NK-92 treated with Interleukin-12 subunit alpha and Interleukin-12 subunit beta, amount 100 ng/mL, for 24 hours (cell line): ENCODE results near the gene ATP6V1G2.

Source experiments
- DNase-seq: peaks from one replicate; lab custom pipeline; 2025; lab: John Stamatoyannopoulos, UW

ATP6V1G2 gene

DNA sequence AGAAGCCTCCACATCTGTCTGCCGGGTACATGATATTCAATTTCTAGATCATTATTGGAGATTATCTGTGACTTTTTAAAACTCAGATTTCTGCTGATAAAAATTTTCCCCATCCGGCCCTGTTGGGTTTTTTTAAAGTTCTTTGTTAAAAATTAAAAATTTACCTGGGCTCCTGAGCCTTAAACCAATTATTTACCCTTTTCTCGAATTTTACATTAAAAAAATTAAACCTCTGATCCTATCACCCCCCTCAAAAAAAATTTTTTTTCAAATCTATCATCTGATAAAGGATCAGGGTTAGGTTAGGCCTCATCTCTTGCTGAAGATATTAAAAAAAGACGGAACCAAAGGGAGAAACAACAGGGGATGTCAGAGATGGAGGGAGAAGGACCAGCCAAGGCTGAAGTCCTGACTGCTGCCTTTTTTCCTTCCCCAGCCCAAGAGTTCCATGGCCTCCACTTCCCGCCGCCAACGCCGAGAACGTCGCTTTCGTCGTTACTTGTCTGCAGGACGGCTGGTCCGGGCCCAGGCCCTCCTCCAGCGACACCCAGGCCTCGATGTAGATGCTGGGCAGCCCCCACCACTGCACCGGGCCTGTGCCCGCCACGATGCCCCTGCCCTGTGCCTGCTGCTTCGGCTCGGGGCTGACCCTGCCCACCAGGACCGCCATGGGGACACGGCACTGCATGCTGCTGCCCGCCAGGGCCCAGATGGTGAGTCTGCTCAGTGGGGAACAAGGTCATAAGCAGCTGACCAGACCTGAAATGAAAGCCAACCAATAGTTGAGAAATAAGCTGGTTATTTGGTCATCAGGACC lies 1.5 kb upstream of the ATP6V1G2 start:
- DNase-seq = no peak

DNA sequence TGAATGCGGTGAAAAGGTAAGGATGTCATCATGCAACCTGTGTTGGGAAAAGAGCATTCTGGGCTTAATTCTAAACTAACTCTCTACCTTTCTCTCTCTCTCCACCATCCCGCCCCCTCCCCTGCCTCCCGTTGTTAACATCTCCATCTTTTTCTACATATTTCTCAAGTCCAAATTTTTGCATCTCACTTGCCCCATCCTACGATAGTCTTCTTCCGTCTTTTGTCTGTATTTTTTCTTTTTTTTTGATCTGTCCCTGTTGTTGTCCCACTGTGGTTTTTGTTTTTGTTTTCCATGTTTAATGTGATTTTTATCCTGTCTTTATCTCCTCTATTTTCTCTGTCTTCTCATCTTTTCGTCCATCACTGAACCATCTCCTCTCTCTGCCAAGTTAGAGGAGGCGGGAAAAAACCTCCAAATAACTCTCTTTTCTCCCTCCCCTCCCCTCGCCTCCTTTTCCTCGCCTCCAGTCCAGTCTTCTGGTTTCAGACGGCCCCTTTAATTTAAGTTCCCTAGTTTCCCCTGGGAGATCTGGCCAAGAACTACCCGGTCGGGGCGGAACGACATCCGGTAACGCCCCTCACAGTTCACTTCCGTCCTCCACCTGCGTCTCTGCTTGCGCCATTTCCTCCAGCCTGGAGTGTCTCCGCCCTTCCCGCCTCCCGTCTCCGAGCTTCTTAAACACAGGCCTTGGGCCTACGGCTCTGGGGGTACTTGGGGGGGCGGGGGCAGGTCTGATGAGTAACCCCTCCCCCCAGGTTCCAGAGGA lies 734 bp upstream of the ATP6V1G2 start, which contains the start of gene NFKBIL1:
Gene NFKBIL1 (plus strand): TSS at position 651 of the 769 bp plus-strand sequence. CDS start 87 bp downstream, at position 738.
- peak; percentile 96 for DNase-seq

DNA sequence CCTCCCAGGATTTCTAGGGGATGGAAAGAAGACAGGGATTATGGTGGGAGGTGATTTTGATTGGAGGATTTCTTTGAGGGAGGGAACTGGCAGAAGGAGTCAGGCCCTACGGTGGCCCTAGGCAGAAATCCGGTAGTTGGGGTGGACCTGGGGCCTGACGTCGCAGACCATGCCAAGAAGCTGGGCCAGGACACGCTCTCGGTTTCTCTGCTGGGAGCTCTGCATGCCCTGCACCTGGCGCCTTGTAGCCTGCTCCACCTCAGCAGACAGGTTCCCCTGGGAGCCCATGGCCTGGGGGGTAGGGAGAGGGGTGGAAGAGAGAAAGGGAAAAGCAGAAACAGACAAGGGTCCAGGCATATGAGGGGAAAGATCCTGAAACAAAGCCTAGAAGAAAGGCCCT lies 1.1 kb downstream of the ATP6V1G2 start:
- DNase-seq = no peak

DNA sequence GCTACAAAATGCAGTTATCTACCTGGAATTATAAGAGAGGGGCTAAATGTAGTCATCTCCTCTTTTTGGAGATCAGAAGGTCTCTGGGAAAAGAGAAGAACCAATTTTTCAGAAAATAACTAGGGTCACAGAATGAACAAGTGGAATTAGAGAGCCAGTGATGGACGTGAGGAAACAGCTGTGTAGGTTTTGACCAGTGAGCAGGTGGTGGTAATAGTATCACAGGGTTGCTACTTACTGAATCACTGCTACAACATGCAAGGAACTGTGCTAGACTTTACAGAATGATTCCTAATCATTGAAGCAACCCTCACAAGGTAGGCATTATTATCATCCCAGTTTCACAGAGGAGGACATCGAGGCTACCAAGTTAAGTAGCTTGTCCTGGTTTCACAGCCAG lies 1.7 kb downstream of the ATP6V1G2 start:
- DNase-seq = no peak

DNA sequence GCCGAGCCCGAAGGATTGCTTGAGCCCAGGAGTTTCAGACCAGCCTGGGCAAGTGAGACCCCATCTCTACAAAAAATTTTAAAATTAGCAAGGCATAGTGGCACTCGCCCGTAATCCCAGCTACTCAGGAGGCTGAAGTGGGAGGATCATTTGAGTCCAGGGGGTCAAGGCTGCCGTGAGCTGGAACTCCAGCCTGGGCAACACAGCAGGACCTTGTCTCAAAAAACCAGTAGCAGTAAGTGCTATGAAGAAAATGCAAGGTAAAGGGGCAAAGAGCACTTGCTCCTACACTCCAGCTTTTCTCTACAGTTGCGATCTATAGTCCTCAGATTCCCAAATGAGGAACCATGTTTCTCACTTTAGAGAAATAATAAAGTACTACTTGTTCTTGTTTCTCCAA lies 2.8 kb downstream of the ATP6V1G2 start:
- DNase-seq = no peak

DNA sequence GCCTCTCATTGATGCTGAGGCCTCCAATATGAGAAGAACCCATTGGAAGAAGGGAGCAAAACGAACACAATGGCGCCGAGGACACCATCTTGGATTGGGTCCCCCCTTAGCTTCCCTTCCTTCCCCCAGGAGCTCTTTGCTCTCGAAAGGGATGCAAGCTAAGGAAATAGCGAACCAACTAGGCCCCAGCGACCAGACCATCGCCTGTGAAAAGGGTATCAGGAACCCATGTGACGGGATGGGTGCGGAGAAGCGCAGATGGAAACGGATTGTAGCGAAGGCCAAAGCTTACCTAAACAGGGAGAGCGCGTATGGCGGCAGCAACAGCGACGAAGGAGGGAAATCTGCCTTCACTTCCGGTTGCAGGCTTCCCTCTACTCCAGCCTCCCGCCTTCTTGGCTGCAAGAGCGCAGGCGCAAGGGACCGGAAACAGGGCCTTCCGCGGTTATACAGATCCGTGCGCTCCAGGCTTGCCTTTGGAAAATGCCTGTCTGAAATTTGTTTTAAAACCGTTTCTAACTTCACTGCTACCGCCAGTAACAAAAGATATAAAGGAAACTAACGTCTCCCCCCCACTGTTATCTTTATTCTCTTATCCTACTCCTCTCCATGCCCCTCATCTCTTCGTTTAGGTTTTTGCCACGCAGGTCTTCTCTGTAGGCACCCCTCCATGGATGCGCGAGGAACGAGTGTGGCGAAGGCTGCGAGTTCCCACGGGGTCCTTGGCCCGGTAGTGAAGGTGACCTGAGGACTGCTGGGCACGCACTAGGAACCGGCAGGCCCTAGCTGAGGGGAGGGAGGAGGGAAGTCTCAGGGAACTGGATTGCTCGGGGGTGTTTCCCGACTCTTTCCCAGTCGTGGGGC lies 4.5 kb downstream of the ATP6V1G2 start, which contains the start of gene DDX39B:
Gene DDX39B (minus strand): TSS at position 346 of the 864 bp plus-strand sequence. CDS start 1,471 bp downstream, outside the sequence.
- DNase-seq = peak; percentile 93

DNA sequence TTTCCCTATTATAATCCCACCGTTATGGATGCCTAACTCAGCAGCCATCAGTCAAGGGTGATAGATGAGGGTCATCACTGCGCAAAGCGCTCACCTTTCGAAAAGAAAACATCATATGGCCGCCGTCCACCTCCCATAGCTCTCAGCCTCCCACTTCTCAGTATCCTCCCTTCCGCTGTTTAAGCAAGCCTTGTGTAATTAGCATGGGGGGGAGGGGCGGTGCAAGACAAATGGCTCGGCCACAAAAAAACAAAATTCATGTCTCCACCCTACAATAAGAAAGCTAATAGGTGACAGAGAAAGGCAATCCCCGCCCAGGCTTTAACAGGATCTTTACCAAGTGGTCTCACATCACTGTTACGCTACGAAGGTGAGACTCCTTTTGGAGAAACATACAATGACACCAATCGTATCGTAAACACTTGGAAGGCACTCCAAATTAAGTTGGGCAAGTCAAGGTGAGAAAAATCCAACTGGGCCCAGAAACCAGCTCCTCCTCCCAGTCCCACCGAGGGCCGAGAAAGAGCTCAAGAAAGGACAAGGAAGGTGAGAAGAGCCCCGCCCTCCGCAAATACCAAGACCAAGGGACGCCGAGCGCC lies 5.2 kb downstream of the ATP6V1G2 start:
- DNase-seq = peak; percentile 57

DNA sequence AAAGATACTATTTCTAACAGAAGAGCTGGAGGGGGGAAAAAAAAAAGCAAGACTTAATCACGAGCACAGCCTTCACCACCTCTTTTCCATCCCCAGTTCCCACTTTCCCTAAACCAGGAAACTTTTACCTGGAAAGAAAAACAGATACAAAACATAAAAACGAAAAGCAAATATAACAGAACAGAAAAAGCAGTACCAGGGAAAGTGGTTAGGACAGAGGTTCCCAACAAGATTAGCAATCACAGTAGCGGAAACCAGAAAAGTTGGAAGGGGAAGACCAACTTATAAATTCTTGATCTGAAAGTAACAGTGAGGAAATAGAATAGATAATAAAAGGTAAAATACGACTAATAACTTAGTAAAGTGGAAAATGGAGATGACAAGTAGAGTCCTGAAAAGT lies 5.8 kb downstream of the ATP6V1G2 start:
- no peak for DNase-seq

DNA sequence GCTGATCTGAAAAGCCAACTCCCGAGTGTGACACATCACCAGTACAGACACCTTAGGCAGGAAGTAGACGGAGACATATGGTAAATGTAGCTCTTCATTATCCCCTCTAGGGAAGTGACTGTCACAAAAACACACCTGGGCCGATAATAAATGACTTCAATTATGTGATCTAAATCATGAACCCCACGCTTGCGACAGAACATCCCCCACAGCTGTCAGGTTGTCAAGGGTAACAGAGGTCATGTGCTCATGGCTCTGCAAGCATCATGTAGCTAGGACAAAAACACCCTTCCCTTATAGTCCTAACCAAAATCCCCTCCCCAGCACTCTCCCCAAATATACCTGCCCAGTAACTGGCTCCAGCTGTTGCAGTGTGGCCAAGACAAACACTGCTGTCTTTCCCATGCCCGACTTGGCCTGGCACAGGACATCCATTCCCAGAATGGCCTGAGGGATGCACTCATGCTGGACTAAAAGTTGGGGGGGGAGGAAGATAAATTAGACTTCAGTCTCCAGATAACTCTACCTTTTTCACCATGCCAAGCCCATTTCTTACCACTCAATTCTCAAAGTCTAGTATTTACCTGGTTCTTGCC lies 7.5 kb downstream of the ATP6V1G2 start:
- no peak for DNase-seq

DNA sequence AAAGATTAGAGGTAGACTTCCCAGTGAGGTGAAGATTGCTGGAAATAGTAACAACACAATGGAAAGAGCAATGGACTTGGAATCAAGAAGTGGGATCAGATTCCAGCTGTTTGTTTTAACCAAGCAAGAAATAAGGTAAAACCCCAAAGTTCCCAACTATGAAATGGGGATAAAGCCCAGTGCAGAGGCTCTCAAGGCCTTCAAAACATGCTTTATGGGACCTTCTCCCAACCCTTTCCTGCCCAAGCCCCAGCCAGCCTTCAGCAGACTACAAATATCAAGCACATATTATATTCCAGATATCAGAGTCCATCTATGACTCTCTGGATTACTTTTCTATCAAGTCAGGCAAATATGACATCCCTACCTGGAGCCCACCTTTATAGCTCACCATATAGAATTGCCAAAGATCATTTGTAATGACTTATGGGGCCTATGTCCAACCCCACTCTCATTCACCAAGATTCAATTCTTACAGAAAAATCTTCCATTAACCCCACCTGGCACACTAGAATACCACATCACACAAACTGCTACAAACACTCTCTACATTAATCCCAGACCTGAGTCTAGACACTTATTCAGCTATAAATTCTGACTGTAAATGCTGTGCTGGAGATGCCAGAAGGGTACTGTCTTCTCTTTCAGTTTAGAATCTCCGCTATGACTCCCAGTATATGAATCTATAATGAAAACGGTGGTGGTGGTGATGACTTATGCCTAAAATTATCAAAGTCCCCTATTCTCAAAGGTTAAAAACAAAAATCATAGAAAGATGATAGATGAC lies 10.7 kb downstream of the ATP6V1G2 start:
- DNase-seq = no peak

DNA sequence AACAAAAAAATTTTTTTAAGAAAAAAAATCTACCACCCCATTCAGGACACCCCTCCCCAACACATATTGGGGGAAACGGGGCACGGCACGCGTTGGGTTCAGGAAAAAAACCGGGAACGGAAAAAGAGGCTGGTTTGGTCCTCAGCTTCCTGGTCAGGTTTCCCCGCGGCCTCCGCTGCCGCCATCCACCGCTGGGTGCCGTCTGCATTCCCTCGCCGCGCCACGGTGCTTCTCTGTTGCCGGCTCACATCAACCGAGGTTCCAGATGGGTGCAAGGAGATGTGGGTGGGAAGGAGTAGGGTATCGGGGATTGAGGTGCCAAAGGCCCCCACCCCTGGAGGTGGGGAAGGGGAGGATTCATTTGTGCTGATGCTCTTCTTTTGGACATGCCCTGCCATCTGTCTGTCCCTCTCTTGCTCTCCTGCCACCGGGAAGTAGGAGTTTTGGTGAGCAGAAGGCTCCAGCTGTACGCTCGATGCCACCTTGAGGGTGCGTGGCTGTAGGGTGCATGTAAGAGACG lies 11.8 kb downstream of the ATP6V1G2 start:
- DNase-seq = no peak

DNA sequence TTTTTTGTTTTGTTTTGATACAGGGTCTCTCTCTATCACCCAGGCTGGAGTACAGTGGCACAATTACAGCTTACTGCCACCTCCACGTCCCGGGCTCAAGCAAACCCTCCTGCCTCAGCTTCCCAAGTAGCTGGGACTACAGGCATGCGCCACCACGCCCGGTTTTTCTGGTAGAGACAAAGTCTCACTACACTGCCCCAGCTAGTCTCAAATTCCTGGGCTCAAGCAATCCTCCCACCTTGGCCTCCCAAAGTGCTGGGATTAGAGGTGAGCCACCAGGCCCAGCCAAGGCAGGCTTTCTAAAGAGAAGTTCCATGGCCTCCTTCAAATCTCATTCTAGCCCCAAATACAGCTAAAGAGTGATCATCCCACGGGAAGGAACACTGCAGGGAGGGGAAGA lies 12.4 kb downstream of the ATP6V1G2 start:
- no peak for DNase-seq

DNA sequence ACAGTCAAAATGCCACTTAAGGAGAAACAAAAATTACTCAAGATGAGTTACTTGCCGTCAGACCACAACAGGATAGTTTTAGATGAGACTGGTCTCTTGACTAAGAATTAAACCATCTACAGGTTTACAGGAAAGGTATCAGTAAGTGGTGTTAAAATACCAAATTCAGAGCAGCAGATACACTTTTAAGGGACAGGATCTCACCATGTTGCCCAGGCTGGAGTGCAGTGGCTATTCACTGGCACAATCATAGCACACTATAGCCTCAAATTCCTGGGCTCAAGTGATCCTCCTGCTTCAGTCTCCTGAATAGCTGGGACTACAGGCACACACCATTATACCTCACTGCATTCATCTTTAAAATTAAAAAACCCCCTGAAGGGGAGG lies 13.0 kb downstream of the ATP6V1G2 start:
- DNase-seq = no peak

DNA sequence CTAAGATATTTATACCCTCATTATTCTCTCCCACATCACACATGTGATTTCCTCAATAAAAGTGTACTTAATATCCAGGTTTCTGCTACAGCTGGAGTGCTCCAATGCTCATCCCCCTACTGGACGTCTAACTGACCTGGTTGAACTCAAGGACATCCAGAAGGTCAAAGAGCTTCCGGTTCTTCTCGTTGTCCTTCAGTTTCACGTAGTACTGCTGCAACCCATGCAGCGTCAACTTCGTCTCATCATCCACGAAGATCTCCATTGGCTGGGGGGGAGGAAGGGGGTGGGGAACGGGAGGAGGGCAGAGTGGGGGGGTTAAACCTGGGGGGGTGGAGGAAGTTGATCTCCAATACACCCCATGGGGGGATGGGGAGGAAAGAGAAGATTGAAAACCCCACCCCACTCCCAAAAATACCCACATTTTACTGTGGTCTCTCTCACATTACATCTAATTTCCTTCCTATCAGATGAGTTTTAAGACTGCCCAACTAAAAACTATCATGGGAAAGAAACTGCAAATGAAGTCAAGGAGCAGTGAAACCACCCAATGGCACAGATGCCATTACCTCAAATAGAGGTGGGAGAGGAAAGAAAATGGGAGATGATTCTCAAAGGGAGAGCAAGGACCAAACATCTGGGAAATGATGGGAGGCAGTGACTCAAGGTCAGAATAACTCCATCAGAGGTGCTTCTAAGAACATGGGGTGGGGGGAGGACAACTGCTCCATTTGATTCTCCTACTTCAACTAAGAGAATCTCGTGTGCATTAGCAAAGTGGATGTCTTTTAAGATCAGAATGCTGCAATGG lies 13.6 kb downstream of the ATP6V1G2 start:
- no peak for DNase-seq

DNA sequence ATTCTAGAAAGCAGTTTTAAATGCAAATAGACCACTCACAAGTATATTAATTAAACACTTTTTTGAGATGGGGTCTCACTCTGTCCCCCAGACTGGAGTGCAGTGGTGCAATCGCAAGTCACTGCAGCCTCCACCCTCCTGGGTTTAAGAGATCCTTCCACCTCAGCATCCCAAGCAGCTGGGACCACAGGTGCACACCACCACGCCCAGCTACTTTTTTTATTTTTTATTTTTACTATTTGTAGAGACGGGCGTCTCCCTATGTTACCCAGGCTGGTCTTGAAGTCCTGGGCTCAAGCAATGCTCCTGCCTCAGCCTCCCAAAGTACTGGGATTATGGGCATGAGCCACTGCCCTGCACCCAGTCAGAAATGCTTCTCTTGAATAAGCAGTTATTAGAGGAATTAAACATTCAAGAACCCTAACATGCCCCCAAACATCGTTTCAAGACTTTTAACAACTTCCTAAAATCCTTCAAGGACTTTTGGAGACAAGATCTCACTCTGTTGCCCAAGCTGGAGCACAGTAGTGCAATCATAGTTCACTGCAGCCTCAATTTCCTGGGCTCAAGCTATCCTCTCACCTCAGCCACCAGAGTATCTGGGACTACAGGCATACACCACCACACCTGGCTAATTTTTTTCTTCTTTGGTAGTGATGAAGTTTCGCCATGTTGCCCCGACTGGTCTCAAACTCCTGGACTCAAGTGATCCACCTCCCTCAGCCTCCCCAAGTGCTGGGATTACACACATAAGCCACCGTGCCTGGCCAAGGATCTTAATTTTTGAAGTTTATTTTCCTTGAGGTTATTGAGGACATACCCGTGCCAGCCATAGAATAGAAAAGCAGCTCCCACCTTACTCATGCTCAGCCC lies 14.4 kb downstream of the ATP6V1G2 start:
- no peak for DNase-seq

DNA sequence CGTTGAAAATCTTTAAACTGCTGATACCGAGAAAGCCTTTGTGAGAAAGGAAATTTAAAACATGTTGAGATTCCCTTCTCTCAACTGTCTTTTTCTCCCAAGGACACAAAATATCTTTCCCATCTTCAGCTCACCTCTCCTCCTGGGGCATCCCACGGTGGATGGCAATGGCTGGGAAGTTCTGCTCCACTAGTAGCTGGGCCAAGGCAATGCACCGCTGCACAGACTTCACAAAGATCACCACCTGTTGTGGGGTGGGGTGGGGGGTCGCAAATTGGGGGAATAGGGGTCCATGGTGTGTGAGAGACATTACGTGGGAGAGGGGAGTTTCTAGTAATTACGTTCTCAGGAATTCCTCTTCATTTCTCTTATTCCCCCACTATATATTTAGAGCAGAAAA lies 15.2 kb downstream of the ATP6V1G2 start:
- DNase-seq = no peak

DNA sequence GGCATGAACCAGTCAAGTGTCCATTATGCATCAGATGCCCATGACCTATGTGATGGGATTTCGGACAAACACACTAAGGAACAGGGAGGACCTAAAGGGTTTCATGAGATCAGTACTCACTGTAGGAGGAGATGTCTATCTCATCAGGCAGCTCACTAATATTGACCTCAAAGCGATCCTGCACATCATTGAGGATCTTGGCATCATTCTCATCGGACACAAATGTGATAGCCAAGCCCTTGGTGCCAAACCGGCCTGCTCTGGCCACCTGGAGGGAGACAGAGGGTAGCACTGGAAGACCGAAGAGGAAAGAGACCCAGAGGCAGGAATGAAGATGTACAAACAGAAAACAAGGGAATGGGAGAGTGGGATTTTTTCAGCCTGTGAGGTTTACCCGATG lies 15.7 kb downstream of the ATP6V1G2 start:
- no peak for DNase-seq
